Left renal pelvis (tissue), 4 donors: ENCODE data around the gene ABCD1. TPM values are rescaled to one million over a fixed set of nuclear protein-coding genes. Genes with fewer than 3 reads are reported as not detected.
A peak's percentile ranks its signal among the peaks of the same experiment; 100 is the strongest.
"Not testable (repeated sequence)": the region's sequence is repeated elsewhere in the genome, so short reads cannot be mapped to it uniquely, and the experiment has no call there.

Source experiments
- DNase-seq, 4 donors: peaks; one replicate each; pipeline ENCODE4 v3.0.0-alpha.2; 2013; ENCODE audit warnings: low read depth in 4 of 4, low spot score in 3 of 4
- polyA plus RNA-seq, 4 donors: library from polyadenylated mRNA; unstranded; fragments of 120-200 nt; gene quantifications; one replicate each; pipeline ENCODE4 v1.2.1, GENCODE V29; 2013; ENCODE audit not compliant: insufficient read length in 4 of 4

The ABCD1 gene
- polyA plus RNA-seq, 4 donors, result 7.0 to 9.6 (median 8.0) TPM

GRCh38 chrX:153706799-153707198 lies 17.9 kb upstream of the ABCD1 start:
- DNase-seq, result no peak

DNA sequence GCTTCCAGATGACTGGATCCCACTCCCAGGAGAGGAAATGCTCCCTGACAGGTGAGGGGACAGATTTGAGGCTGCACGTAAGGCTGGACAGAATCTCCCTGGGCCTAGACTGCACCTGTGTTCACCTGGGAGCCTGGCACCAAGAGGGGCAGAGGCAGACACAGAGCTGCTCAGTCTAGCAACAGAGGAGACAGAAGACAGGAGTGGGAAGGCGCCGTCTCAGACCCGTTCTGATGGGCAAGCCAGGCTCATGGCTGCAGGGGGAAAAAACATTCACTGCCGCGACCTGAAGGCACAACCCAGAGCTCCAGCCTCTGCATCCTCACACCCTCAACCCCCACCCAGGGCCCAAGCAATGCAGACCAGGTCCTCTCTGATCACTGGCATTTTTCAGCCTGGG lies 17.2 kb upstream of the ABCD1 start:
- no peak for DNase-seq

GRCh38 chrX:153708415-153708814 lies 16.2 kb upstream of the ABCD1 start:
- peak in 1 of 4 donors; percentile 50 for DNase-seq

GRCh38 chrX:153709726-153710674 lies 14.7 kb upstream of the ABCD1 start:
- DNase-seq, result no peak

- no peak for DNase-seq
Observed at GRCh38 chrX:153714256-153714655, 10.4 kb upstream of the ABCD1 start.

DNA sequence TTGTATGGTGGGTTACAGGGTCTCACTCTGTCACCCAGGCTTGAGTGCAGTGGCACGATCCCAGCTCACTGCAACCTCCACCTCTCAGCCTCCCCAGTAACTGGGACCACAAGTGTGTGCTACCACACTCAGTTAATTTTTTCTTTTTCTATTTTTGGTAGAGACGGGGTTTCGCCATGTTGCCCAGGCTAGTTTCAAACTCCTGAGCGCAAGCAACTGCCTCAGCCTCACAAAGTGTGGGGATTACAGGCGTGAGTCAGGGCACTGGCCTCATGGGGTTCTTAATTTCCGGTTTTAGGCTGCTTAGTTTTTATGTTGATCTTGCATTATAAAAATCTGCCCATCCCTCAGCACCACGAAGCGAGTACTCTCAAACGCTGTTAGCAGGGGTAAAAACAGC lies 7.2 kb upstream of the ABCD1 start:
- DNase-seq, result no peak

- no peak for DNase-seq
Observed at GRCh38 chrX:153719238-153719637, 5.4 kb upstream of the ABCD1 start.

DNA sequence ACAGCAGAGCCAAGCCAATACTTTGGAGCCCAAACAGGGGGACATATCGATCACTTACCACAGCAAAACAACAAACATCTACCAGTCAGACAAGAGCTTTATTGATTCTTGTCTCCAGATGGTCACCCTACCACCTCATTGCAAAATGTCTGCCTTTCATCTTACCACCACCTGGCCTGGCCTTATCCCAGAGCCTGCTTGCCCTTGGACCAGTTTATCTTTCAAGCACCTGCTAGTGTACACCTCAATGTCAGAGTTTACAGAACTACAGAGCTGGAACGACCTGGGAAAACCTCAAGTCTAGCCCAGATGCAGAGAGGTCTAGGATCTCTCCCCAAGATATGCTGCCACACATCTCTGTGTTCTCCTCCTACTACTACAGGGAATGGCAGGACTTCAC lies 5.0 kb upstream of the ABCD1 start:
- no peak for DNase-seq

- no peak for DNase-seq
Observed at GRCh38 chrX:153722704-153723350, 1.8 kb upstream of the ABCD1 start.

DNA sequence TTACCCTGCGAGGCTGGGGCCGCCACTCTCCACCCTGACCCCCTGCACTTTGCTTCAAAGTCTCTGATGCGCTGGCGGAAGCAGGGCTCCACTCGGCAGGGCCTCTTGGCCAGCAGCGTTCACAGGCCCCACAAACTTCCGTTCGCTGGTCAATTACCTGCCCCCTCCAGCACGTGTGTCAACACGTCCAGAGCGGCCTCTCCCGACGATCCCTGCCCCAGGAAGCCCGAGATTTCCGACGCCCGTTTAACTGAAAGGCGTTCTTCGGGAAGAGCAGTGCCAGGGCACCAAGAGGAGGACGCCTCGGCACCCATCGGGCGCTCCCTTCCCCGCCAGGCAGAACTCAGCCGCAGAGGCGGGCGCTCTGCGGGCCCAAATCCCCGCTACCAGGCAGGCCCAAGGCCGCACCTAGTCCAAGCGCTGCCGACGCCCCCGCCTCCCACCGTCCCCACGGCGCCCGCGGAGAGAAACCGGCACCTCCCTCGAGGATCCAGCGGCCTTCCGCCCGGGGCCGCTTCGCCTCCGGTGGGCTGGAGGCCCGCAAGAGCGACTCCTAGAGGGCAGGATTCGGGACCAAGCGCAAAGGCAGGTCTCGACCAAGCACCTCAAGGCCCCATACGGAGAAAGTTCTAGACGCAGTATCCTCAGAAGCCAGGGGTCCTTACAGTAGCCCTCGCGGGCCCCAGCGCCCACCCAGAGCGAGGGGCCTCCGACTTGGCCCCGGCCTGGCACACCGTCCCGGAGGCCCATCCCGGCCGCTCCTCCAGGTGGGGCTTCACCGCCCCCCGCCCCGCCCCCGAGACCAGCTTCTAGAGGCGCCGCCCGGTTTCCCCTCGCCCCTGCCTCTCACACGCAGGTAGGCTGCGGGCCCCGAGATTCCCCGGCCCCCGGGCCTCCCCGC lies 1.1 kb upstream of the ABCD1 start:
- no peak for DNase-seq

DNA sequence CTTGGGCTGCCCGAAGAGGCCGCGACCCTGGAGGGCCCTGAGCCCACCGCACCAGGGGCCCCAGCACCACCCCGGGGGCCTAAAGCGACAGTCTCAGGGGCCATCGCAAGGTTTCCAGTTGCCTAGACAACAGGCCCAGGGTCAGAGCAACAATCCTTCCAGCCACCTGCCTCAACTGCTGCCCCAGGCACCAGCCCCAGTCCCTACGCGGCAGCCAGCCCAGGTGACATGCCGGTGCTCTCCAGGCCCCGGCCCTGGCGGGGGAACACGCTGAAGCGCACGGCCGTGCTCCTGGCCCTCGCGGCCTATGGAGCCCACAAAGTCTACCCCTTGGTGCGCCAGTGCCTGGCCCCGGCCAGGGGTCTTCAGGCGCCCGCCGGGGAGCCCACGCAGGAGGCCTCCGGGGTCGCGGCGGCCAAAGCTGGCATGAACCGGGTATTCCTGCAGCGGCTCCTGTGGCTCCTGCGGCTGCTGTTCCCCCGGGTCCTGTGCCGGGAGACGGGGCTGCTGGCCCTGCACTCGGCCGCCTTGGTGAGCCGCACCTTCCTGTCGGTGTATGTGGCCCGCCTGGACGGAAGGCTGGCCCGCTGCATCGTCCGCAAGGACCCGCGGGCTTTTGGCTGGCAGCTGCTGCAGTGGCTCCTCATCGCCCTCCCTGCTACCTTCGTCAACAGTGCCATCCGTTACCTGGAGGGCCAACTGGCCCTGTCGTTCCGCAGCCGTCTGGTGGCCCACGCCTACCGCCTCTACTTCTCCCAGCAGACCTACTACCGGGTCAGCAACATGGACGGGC lies 579 bp downstream of the ABCD1 start:
- DNase-seq, result no peak

- no peak for DNase-seq
Observed at GRCh38 chrX:153725832-153726285, 1.2 kb downstream of the ABCD1 start.

DNA sequence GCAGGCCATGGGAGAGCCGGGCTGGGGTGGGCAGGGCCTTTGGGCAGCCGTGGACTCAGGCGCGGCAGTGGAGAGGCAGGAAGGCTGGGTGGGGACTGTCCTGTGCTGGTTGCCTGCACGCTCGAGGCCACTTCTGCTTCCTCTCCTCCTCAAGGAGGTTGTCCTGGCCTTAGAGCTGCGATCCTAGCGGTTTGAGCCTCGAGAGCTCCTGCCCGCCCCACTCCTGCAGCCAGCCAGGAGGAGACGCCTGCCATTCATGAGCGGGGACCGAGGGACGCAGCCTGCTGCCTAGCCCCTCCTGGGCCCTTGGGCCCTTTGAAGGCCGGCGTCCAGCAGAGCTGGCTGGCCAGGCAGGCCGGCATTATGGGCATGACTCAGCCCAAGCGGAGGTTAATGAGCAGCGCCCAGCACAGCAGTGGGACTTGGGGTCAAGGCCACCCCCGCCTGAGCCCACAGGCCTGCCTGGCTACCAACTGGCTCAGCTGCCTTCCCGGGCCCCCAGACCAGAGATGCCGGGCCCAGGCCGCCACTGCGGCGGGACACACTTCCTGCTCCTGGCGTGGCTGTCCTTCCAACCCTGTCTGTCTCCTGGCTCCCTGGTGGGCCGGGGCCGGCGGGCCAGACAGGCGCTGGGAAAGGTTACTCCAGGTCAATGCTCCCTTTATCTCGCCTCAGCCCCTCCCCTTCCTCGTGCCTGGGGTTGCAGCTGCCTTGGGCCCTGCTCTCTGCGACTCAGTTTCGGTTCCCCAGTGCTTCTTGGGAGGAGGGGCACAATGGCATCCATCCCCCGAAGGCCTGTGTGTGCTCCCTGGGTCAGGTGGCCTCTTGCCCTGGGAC lies 1.8 kb downstream of the ABCD1 start:
- no peak for DNase-seq

GRCh38 chrX:153727123-153727931 lies 2.7 kb downstream of the ABCD1 start:
- DNase-seq, result no peak

DNA sequence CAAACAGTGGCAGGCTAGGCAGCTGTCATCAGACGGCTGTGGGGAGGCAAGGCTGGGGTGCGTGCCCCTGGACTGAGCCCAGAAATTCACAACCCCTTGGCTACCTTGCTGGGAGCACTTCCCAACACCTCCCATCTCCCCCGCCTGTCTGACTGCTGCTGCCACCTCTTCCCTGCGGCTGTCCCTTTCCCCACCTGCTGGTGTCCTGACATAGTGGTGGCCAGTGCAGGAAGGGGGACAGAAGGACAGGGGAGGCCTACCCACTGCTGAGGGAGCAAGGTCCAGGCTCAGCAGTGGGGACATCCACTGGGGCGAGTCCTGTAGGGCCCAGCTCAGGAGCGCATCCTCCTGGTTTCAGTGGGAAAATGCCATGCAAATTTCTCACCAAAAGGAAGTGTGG lies 3.4 kb downstream of the ABCD1 start:
- DNase-seq, result no peak

GRCh38 chrX:153728951-153729631 lies 4.4 kb downstream of the ABCD1 start:
- DNase-seq, result no peak

GRCh38 chrX:153730115-153730514 lies 5.5 kb downstream of the ABCD1 start:
- DNase-seq, result not testable (repeated sequence)
